ENCODE results near the gene CCDC157. TPM values are rescaled to one million over a fixed set of nuclear protein-coding genes. Genes with fewer than 3 reads are reported as not detected.
A peak's percentile ranks its signal among the peaks of the same experiment; 100 is the strongest.

CCDC157 gene
- total RNA-seq, 2 donors from 2014 or later = 6.1 to 7.2 TPM

- no peak overlapping the region for H3K27ac Mint-ChIP-seq
- no peaks in the 10 kb centered on the region for H3K9me3 Mint-ChIP-seq
- no peaks in the 10 kb centered on the region for H3K27me3 Mint-ChIP-seq (ENCODE audit: insufficient read depth)
- Histone ChIP-seq H3K27ac (ENCODE audit: low read depth, low read length) (no peak overlapping the region), H3K4me3 (ENCODE audit: low read length) (no peak overlapping the region), H3K9me3 (ENCODE audit: control insufficient read depth, low read length) (no peaks in the 10 kb centered on the region), H3K27me3 (ENCODE audit: control insufficient read depth, insufficient read depth, low read length, poor library complexity, severe bottlenecking) (no peaks in the 10 kb centered on the region), H3K36me3 (ENCODE audit: control insufficient read depth, insufficient read depth, low read length) (peaks cover 9% of the 10 kb centered on the region), H3K9ac (ENCODE audit: extremely low read depth, low read length, poor library complexity, severe bottlenecking) (no peak overlapping the region), H3K4me1 (ENCODE audit: control insufficient read depth, insufficient read depth, low read length) (peaks cover 10% of the 10 kb centered on the region)
- WGBS, 2 experiments (ENCODE audit: insufficient coverage in 1 of 2, insufficient read length in 1 of 2) = 83 to 89% methylated on average over 2 of the region's 2 CpGs
- peaks cover 16% of the 10 kb centered on the region for H3K36me3 Mint-ChIP-seq (ENCODE audit: low read depth)
- TF ChIP-seq, protein P1, sequence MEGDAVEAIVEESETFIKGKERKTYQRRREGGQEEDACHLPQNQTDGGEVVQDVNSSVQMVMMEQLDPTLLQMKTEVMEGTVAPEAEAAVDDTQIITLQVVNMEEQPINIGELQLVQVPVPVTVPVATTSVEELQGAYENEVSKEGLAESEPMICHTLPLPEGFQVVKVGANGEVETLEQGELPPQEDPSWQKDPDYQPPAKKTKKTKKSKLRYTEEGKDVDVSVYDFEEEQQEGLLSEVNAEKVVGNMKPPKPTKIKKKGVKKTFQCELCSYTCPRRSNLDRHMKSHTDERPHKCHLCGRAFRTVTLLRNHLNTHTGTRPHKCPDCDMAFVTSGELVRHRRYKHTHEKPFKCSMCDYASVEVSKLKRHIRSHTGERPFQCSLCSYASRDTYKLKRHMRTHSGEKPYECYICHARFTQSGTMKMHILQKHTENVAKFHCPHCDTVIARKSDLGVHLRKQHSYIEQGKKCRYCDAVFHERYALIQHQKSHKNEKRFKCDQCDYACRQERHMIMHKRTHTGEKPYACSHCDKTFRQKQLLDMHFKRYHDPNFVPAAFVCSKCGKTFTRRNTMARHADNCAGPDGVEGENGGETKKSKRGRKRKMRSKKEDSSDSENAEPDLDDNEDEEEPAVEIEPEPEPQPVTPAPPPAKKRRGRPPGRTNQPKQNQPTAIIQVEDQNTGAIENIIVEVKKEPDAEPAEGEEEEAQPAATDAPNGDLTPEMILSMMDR (conservative IDR thresholded peaks at IDR 0.05) = no peak
- H3K4me3 Mint-ChIP-seq = no peak overlapping the region
- DNase-seq = no peak
- peaks cover 25% of the 10 kb centered on the region for H3K4me1 Mint-ChIP-seq
These were observed 40.7 kb upstream of the CCDC157 start for GRCh38 chr22:30315962-30316576.

GRCh38 chr22:30317778-30318177, 39.0 kb upstream of the CCDC157 start:
- Histone ChIP-seq H3K4me3 (ENCODE audit: low read length) (no peak overlapping the region), H3K36me3 (ENCODE audit: control insufficient read depth, insufficient read depth, low read length) (peaks cover 9% of the 10 kb centered on the region), H3K27ac (ENCODE audit: low read depth, low read length) (no peak overlapping the region), H3K4me1 (ENCODE audit: control insufficient read depth, insufficient read depth, low read length) (peaks cover 10% of the 10 kb centered on the region), H3K27me3 (ENCODE audit: control insufficient read depth, insufficient read depth, low read length, poor library complexity, severe bottlenecking) (no peaks in the 10 kb centered on the region), H3K9ac (ENCODE audit: extremely low read depth, low read length, poor library complexity, severe bottlenecking) (no peak overlapping the region), H3K9me3 (ENCODE audit: control insufficient read depth, low read length) (no peaks in the 10 kb centered on the region)
- Mint-ChIP-seq H3K4me3 (no peak overlapping the region), H3K4me1 (peaks cover 23% of the 10 kb centered on the region), H3K9me3 (no peaks in the 10 kb centered on the region), H3K27ac (no peak overlapping the region), H3K36me3 (ENCODE audit: low read depth) (peaks cover 13% of the 10 kb centered on the region), H3K27me3 (ENCODE audit: insufficient read depth) (no peaks in the 10 kb centered on the region)
- TF ChIP-seq, protein P1 (conservative IDR thresholded peaks at IDR 0.05) = no peak
- 100% methylated on average over 1 of the region's 1 CpG; no CpG with 5 or more reads in 1 of the 2 experiments for WGBS, 2 experiments (ENCODE audit: insufficient coverage in 1 of 2, insufficient read length in 1 of 2)
- no peak for DNase-seq

- H3K27me3 ChIP-seq (ENCODE audit: control insufficient read depth, insufficient read depth, low read length, poor library complexity, severe bottlenecking) = no peaks in the 10 kb centered on the region
- no peak overlapping the region for H3K27ac ChIP-seq (ENCODE audit: low read depth, low read length)
- H3K4me3 Mint-ChIP-seq = no peak overlapping the region
- H3K36me3 Mint-ChIP-seq (ENCODE audit: low read depth) = peaks cover 9% of the 10 kb centered on the region
- H3K4me1 Mint-ChIP-seq = peaks cover 21% of the 10 kb centered on the region
- H3K9ac ChIP-seq (ENCODE audit: extremely low read depth, low read length, poor library complexity, severe bottlenecking) = no peak overlapping the region
- H3K27ac Mint-ChIP-seq = no peak overlapping the region
- peaks cover 9% of the 10 kb centered on the region for H3K36me3 ChIP-seq (ENCODE audit: control insufficient read depth, insufficient read depth, low read length)
- TF ChIP-seq, protein P1 (conservative IDR thresholded peaks at IDR 0.05) = peak; percentile 29
- no peaks in the 10 kb centered on the region for H3K27me3 Mint-ChIP-seq (ENCODE audit: insufficient read depth)
- H3K4me3 ChIP-seq (ENCODE audit: low read length) = no peak overlapping the region
- H3K9me3 ChIP-seq (ENCODE audit: control insufficient read depth, low read length) = no peaks in the 10 kb centered on the region
- peaks cover 8% of the 10 kb centered on the region for H3K4me1 ChIP-seq (ENCODE audit: control insufficient read depth, insufficient read depth, low read length)
- 87 to 90% methylated on average over 7 of the region's 7 CpGs for WGBS, 2 experiments (ENCODE audit: insufficient coverage in 1 of 2, insufficient read length in 1 of 2)
- DNase-seq = peak; percentile 53
- no peaks in the 10 kb centered on the region for H3K9me3 Mint-ChIP-seq
These were observed 37.9 kb upstream of the CCDC157 start for GRCh38 chr22:30318799-30319419.

Measured in endodermal cell (in vitro differentiated cells).